Liver (tissue), 3 donors: Measurements from ENCODE around the gene MED25.

Experiments used
- TAF1 ChIP-seq: conservative IDR thresholded peaks from 2 replicates; pipeline ENCODE4 v1.6.1; 2016; ENCODE audit warnings: antibody characterized with exemption, mild to moderate bottlenecking
- TF ChIP-seq, protein P1 (sequence below): fragments of 150-350 bp; IDR thresholded peaks from 2 replicates; pipeline ENCODE4 v1.5.1; 2017; ENCODE audit warnings: improper control_type of control experiment, low read depth, low read length; ENCODE audit not compliant: missing input control
- donor health status: healthy.
- donor health status: healthy.

DNA sequence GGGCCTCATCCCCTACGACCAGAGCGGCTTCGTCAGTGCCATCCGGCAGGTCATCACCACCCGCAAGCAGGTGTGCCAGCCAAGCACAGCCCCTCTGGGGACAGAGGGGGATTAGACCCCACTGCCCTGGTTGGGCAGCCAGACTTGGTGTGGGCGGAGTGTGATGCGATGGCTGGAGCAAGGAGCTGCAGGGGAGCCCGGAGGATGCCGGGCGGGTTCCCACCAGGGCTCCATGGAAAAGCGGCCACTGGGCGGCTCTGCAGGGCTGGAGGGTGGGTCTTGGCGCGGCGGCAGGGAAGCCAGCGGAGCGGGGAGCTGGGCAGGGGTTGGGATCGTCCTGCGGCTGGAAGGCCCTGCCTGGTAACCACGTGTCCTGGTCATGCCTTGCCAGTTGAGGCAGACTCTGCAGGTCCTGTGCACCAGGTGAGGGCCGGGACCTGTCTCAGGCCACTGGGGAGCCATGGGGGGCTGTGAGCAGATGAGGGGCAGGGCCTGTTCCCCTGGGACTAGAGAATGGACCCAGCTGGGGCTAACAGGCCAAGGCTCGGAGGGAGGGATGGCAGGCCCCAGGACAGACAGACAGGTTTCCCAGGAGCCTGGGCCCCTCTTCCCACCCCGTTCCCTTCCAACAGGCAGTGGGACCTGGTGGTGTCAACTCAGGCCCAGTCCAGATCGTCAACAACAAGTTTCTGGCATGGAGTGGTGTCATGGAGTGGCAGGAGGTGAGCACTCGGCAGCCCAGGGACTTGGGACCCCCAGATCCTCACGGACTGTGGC lies 39.2 kb downstream of the MED25 start:
- TF ChIP-seq, protein P1, sequence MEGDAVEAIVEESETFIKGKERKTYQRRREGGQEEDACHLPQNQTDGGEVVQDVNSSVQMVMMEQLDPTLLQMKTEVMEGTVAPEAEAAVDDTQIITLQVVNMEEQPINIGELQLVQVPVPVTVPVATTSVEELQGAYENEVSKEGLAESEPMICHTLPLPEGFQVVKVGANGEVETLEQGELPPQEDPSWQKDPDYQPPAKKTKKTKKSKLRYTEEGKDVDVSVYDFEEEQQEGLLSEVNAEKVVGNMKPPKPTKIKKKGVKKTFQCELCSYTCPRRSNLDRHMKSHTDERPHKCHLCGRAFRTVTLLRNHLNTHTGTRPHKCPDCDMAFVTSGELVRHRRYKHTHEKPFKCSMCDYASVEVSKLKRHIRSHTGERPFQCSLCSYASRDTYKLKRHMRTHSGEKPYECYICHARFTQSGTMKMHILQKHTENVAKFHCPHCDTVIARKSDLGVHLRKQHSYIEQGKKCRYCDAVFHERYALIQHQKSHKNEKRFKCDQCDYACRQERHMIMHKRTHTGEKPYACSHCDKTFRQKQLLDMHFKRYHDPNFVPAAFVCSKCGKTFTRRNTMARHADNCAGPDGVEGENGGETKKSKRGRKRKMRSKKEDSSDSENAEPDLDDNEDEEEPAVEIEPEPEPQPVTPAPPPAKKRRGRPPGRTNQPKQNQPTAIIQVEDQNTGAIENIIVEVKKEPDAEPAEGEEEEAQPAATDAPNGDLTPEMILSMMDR = no peak
- TF ChIP-seq TAF1 = no peak
